T-helper 1 cell treated with Interleukin-12 subunit alpha and Interleukin-12 subunit beta and Interleukin-4 antibody, amounts not matched to agents 30 ng/mL and 1 ng/mL, for 36 hours (primary cell): Measurements from ENCODE around the gene CRYAB. TPM values are rescaled to one million over a fixed set of nuclear protein-coding genes. Genes with fewer than 3 reads are reported as not detected.
"Not testable (repeated sequence)": the region's sequence is repeated elsewhere in the genome, so short reads cannot be mapped to it uniquely, and the experiment has no call there.

ENCODE experiments used
- intact Hi-C: fragments of 100-400 bp; cut with micrococcal nuclease; formaldehyde crosslinking; loops from one replicate; pipeline ENCODE4 v1.15.1; 2024
- total RNA-seq: library from RNA; stranded (reverse); gene quantifications from 2 replicates; pipeline ENCODE4 v1.2.3, GENCODE V29; 2022

The CRYAB gene
- total RNA-seq, 1 donor from 2014 or later = 0.76 TPM

- intact Hi-C loops = no loop called here
These were observed 651 bp downstream of the CRYAB start for GRCh38 chr11:111910676-111911562.

GRCh38 chr11:111909378-111909777 is 2.2 kb downstream of the CRYAB start:
- intact Hi-C loops = no loop called here

GRCh38 chr11:111908639-111909305 is 2.8 kb downstream of the CRYAB start:
- intact Hi-C loops = no loop called here

- intact Hi-C loops = no loop called here
These were observed 4.9 kb downstream of the CRYAB start for GRCh38 chr11:111906680-111907079.

DNA sequence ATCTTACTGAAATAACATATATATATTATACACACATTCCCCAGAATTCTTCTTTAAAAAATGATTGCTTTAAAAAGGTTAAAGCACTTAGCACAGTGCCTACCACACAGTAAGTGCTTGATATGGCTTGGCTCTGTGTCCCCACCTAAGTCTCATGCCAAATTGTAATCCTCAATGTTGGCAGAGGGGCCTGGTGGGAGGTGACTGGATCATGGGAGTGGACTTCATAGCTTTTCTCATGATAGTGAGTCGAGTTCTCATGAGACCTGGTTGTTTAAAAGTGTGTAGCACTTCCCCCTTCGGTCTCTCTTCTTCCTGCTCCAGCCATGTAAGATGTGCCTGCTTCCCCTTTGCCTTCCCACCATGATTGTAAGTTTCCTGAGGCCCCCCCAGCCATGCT is 6.2 kb downstream of the CRYAB start:
- intact Hi-C loops = no loop called here

GRCh38 chr11:111886844-111887243 is 24.7 kb downstream of the CRYAB start:
- intact Hi-C loops = no loop called here

DNA sequence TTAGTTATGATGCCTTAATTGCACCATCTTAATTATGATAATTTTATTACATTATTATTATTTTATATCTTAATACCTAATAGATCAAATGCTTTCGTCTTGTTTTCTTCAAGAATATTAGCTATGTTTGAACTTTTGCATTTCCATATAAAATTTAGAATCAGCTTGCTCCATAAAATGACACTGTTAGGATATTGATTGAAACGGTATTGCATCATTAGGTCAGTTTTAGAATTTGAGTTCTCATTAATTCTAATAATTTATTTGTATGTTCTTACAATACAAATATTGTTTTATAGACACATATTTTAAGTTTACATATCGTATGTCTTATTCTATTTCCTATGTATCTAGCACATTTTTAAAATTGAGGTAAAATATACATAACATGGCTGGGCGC is 25.5 kb downstream of the CRYAB start:
- intact Hi-C loops = no loop called here

DNA sequence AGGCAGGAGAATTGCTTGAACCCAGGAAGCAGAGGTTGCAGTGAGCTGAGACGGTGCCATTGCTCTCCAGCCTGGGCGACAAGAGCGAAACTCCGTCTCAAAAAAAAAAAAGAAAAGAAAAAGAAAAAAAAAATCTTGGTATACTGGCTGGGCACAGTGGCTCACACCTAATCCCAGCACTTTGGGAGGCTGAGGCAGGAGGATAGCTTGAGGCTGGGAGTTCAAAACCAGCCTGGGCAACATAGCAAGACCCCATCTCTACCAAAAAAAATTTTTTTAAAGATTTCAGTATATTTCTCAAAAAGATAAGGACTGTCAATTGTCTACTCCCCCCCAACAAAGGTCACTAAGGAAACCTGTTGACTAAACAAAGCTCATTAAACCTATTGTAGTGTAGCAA is 26.5 kb downstream of the CRYAB start:
- intact Hi-C loops = not testable (repeated sequence)

DNA sequence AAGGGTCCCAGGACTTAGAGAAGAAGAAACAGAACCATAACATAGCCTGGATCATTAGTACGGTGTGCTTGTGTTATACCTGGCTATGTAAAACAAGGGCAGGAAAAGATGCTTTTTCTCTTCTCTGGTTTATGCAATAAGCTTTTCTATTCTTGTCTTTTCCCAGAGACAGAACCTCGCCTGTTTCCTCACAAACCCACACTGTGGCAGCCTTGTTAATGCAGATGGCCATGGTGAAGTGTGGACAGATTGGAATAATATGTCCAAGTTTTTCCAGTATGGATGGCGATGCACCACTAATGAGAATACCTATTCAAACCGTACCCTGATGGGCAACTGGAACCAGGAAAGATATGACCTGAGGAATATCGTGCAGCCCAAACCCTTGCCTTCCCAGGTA is 29.4 kb downstream of the CRYAB start:
- intact Hi-C loops = no loop called here

DNA sequence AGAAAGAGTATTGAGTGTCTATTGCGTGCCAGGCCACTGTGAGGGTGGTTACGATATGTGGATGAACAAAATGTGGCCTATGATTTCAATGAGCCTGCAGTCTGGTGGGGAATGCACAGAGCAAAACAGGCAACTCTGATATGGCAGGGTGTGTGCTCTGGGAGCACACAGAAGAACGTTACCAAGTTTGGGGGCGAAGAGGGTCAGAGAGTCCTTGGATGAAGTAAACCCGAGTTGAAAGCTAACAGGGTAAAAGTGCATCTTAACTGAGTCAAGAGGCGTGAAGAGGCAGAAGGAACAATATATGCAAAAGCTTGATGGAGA is 32.0 kb downstream of the CRYAB start:
- intact Hi-C loops = loop anchor here (1.0 to 10.0 kb wide), 13 partner anchors 47 to 1893 kb away; partner anchors contain the start of genes DLAT, NKAPD1, PIH1D2 and POU2AF1

GRCh38 chr11:111878849-111879636 is 32.5 kb downstream of the CRYAB start, which contains the start of the genes CFAP68 and FDXACB1:
CFAP68 (plus strand) TSS chr11:111879541; CDS start chr11:111879561, 20 bp downstream.
FDXACB1 (minus strand) TSS chr11:111879165; CDS start chr11:111879132, 33 bp downstream.
- intact Hi-C loops = loop anchor here (1.0 to 10.0 kb wide), 14 partner anchors 9 to 1894 kb away; partner anchors contain the start of genes DLAT, NKAPD1, PIH1D2 and POU2AF1

DNA sequence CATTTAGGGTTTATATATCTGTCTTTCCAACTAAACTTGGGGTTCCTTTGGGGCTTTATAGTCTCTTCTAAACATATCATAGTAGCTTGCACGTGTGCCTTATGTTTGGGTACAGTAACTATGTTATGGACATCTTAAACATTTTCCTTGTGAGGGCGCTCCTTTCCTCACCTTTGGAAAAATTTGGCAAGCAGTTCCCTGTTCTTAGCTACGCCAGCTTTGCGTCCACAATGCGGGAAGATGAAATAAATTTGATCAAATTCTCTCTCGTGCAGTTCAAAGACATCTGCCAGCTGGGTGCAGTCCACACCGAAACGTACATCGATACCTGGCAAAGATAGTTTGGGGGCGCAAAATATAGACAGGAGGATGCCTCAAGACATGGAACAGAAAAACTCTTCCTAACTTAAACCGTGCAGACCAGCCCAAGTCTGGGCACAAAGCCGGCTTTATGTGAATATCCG is 33.2 kb downstream of the CRYAB start:
- intact Hi-C loops = loop anchor here (1.0 to 10.0 kb wide), 11 partner anchors 8 to 1894 kb away; partner anchors contain the start of genes DLAT, NKAPD1, PIH1D2 and POU2AF1

DNA sequence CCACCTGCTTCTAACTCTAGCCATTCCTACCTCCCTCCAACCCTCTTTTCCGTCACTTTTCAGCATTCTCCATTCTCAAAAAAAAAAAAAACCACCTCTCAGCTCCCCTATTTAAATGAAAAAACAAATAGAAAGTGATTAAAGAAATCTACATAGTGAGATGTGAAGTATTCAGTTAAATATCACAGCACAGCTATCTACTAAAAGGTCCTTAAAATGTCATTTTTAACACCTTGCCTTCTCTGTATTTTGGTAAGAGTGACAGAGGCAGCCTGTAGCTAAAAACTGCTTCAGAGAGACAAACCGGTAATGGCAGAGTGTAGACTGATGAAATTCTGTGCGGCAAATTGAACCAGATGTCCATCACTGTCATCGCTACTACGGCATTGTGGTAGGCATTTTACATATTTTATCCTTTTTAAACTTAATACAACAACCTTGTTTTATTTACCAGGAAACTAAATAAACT is 39.8 kb downstream of the CRYAB start:
- intact Hi-C loops = loop anchor here (1.0 to 10.0 kb wide), 13 partner anchors 30 to 1901 kb away; partner anchors contain the start of genes BCO2, DLAT, NKAPD1 and PIH1D2

DNA sequence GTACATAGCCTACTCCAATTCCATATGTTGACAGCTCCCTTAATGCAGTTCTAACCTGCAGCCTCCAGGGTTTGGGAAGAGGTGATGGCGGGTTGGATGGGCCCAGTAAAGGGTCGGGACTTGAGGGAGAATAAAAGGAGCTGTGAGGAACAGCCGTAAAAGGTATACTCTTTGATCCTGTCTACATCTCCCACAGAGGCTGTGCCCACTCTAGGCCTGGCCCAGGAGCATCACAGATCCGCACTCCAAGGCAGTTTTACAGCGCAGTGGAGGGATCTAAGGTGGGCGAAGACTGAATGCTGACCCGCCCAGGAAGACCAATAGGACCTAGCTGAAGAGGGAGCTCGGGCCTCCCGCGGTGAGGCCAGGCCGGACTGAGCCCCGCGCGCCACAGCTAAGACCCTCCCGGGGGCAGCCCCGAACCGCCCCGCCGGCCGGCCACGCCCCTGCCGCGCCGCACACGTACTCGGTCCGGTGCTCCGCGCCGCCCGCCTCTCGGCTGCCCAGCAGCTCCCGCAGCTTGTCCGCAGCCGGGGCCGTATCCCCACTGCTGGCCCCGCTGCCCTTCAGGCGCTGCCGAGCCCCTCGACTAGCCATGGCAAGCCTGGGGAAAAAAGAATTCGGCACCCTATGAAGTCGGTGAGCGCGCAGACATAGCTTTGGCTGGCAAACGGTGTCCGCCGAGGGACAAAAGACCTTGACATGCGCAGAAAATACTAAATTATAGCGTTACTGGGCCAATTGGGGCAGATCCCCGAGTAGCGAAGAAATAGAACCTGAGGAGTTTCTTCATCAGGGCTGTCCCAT is 40.5 kb downstream of the CRYAB start, which contains the start of gene ALG9:
Gene ALG9, minus strand, starts transcription at position 696 of the 807 bp plus-strand sequence. Its CDS starts 99 bp downstream, at position 597.
- intact Hi-C loops = loop anchor here (1.0 to 10.0 kb wide), 14 partner anchors 7 to 1902 kb away; partner anchors contain the start of genes BCO2, DLAT, NKAPD1 and PIH1D2

GRCh38 chr11:111870522-111870885 is 41.1 kb downstream of the CRYAB start:
- intact Hi-C loops = loop anchor here (1.0 to 10.0 kb wide), 7 partner anchors 8 to 1902 kb away; partner anchors contain the start of genes BCO2, SDHD, TIMM8B and ZW10

DNA sequence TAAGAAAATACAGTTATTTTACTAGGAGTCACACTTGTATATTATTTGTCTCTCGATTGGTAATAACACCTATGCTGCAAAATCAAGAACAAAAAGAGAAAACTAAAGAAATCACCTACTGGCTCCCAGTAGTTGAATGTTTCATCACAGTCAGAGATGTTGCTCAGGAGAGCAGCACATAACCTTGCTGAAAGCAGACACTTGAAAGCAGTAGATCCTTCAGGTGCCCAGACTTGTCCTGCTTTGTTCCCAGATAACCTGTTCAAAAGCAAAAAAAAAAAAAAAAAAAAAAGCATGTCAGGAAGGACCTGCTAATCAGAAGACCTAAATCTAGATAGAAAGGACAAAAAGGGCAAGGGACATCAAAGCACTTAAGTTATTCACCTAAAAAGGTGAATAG is 41.5 kb downstream of the CRYAB start:
- intact Hi-C loops = loop anchor here (1.0 to 10.0 kb wide), 7 partner anchors 8 to 1903 kb away; partner anchors contain the start of genes BCO2, SDHD, TIMM8B and ZW10

DNA sequence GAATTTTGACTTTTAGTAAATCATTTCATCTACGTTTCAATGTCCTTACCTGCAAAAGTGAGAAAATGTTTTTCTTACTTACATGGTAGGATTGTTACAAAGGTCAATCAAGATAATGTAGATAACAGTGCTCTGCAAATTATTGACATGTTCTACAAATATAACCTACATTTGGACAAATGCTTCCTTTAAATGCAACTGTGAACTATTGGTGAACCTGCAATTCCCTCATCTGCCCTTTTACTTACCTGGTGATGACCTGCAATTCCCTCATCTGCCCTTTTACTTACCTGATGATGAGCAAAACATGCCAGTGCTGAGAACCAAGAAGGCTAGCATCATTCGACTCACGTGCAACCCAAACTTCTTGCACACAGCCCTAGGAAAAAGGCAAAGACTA is 51.3 kb downstream of the CRYAB start:
- intact Hi-C loops = no loop called here
